Tibial artery (tissue), 4 donors: ENCODE measurements around the gene NAT14.

Source experiments
- DNase-seq, 2 donors: peaks; one replicate each; pipeline ENCODE4 v3.0.0-alpha.2; 2019
- H3K27ac ChIP-seq, 2 donors: fragments of 200-600 bp; sonication (generic) in 1 of 2; 1 replicate in 1 of 2; 2 replicates in 1 of 2; pipeline ENCODE4 v1.5.1; 2018 to 2019; ENCODE audit warnings: mild to moderate bottlenecking in 1 of 2
- H3K27me3 ChIP-seq, 2 donors: fragments of 200-600 bp; sonication (generic) in 1 of 2; one replicate each; pipeline versions ENCODE4 v1.5.1 to v1.6.0; 2016 to 2019
- H3K36me3 ChIP-seq, 3 donors: fragments of 200-600 bp; sonication (generic) in 2 of 3; one replicate each; pipeline ENCODE4 v1.5.1; 2016 to 2019; ENCODE audit warnings: mild to moderate bottlenecking in 2 of 3
- H3K4me1 ChIP-seq, 4 donors: fragments of 200-600 bp; sonication (generic) in 2 of 4; 1 replicate in 3 of 4; 2 replicates in 1 of 4; pipeline ENCODE4 v1.5.1; 2016 to 2019
- H3K4me3 ChIP-seq, 2 donors: fragments of 200-600 bp; sonication (generic) in 1 of 2; 1 replicate in 1 of 2; 2 replicates in 1 of 2; pipeline ENCODE4 v1.5.1; 2018 to 2019; ENCODE audit warnings: mild to moderate bottlenecking in 2 of 2
- H3K9me3 ChIP-seq, 3 donors: fragments of 200-600 bp; sonication (generic) in 1 of 3; one replicate each; pipeline ENCODE4 v1.5.1; 2016 to 2019
- intact Hi-C: fragments of 100-400 bp; cut with DNase I; formaldehyde crosslinking; loops from one replicate; pipeline ENCODE4 v1.15.0; 2023; ENCODE audit warnings: low total_unique reads
- TF ChIP-seq, protein P1 (sequence below), 2 experiments: fragments of 200-600 bp in 1 of 2; fragments of 450-650 bp in 1 of 2; IDR thresholded peaks; one replicate each; pipeline ENCODE4 v1.5.1; 2017 to 2019; ENCODE audit warnings: antibody characterized with exemption in 2 of 2, mild to moderate bottlenecking in 1 of 2, moderate library complexity in 1 of 2

Gene NAT14

GRCh38 chr19:55451965-55452748 lies 32.8 kb upstream of the NAT14 start:
- Histone ChIP-seq H3K27ac (no peak overlapping the region), H3K4me1 (peaks cover 0 to 22% (median 19%) of the 10 kb centered on the region in 4 donors), H3K36me3 (peaks cover 0 to 25% (median 16%) of the 10 kb centered on the region in 3 donors), H3K27me3 (peaks cover 8 to 43% of the 10 kb centered on the region in 2 donors), H3K9me3 (no peaks in the 10 kb centered on the region), H3K4me3 (no peak overlapping the region)
- DNase-seq: no peak
- TF ChIP-seq, protein P1, sequence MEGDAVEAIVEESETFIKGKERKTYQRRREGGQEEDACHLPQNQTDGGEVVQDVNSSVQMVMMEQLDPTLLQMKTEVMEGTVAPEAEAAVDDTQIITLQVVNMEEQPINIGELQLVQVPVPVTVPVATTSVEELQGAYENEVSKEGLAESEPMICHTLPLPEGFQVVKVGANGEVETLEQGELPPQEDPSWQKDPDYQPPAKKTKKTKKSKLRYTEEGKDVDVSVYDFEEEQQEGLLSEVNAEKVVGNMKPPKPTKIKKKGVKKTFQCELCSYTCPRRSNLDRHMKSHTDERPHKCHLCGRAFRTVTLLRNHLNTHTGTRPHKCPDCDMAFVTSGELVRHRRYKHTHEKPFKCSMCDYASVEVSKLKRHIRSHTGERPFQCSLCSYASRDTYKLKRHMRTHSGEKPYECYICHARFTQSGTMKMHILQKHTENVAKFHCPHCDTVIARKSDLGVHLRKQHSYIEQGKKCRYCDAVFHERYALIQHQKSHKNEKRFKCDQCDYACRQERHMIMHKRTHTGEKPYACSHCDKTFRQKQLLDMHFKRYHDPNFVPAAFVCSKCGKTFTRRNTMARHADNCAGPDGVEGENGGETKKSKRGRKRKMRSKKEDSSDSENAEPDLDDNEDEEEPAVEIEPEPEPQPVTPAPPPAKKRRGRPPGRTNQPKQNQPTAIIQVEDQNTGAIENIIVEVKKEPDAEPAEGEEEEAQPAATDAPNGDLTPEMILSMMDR (IDR thresholded peaks at IDR 0.05): no peak
- intact Hi-C loops: no loop called here

DNA sequence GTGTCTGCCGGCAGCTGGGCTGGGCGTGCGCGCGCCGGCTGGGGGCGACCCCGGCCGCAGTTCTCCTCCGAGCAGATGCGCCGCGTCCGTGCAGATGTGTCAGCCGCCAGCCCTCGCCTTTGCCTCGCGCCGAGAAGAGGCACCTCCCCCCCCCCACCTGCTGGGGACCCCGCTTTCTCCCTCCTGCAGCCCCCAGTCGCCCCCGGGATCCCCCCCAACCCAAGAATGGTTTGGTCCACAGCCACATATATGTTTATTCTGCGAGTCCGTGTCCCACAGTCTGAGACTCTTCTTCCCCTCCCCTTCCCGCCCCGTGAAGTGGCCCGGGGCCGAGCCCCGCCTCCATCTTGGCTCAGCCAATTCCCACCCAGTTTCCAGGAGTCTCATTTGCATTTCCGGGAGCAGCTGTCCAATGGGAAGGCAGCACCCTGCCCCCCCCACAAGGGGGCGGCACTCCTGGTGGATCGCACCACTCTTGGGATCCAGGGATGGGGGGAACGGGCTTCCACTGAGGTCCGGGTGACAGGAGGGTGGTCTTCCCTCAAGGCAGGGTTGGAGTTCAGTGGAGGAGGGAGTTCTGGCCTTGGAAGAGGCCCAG lies 32.1 kb upstream of the NAT14 start:
- Histone ChIP-seq H3K27me3 (peaks cover 8 to 40% of the 10 kb centered on the region in 2 donors), H3K4me1 (peaks cover 0 to 22% (median 19%) of the 10 kb centered on the region in 4 donors), H3K27ac (no peak overlapping the region), H3K36me3 (peaks cover 0 to 25% (median 16%) of the 10 kb centered on the region in 3 donors), H3K9me3 (no peaks in the 10 kb centered on the region), H3K4me3 (no peak overlapping the region)
- TF ChIP-seq, protein P1 (IDR thresholded peaks at IDR 0.05): no peak
- intact Hi-C loops: no loop called here
- DNase-seq: peak in 1 of 2 donors; percentile 42

DNA sequence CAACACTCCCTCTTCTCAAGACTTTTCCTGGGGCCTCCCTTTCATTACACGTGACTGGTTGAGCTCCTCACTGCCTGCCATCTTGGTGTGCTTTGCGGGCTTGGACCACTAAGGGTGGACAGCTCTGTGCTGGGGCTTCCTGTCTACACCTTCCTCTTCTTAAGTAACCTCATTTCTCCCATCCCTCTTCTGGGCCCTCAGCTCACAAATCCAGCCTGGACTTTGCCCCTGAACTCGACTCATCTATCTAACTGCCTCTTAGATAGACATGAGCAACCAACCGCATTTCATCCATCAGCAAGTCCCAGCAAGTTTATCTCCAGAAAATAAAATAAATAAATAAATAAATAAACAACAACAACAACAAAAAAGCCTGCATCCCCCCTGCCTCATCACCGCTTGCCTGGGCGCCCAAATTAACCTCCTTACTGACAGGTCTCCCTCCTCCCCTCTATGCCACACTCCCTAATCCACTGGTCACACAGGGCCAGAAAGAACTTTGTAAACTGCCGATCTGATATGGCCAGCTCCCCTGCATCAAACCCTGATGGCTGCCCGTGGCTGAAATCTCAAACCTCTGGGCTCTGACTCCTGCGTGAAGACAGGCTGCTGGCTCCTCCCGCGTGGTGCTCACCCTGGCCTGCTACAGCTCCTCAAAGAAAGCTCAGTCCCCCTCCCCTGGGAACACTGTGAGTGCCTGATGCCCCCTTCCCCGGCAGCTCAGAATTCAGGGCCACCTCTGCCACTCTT lies 31.3 kb upstream of the NAT14 start:
- Histone ChIP-seq H3K9me3 (no peaks in the 10 kb centered on the region), H3K4me1 (peaks cover 0 to 22% (median 19%) of the 10 kb centered on the region in 4 donors), H3K4me3 (no peak overlapping the region), H3K27me3 (peaks cover 8 to 40% of the 10 kb centered on the region in 2 donors), H3K27ac (no peak overlapping the region), H3K36me3 (peaks cover 0 to 25% (median 16%) of the 10 kb centered on the region in 3 donors)
- TF ChIP-seq, protein P1 (IDR thresholded peaks at IDR 0.05): no peak
- intact Hi-C loops: no loop called here
- DNase-seq: no peak

DNA sequence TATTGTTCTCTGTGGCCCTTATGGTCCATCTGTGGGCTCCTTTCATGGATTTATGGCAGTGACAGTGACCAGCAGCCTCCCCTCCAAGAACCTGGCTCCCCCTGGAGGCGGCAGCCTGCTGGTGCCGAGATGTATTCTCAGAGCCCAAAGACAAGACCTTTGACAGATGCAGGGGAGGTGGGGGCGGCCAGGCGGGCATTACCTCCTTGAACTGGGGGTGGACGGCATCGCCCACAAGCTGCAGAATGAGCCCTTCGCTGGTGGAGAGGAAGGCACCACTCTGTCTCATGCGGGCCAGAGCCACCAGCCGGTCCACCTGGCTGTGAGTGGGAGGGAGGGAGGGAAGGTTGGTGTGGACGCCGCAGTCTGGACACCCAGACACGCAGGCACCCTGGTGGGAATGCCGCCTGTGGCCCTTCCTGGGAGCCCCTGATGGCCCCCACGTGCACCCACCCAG lies 30.2 kb upstream of the NAT14 start:
- no peak overlapping the region for H3K4me3 ChIP-seq
- peaks cover 0 to 25% (median 16%) of the 10 kb centered on the region in 3 donors for H3K36me3 ChIP-seq
- intact Hi-C loops: no loop called here
- H3K27ac ChIP-seq: no peak overlapping the region
- no peak for DNase-seq
- TF ChIP-seq, protein P1 (IDR thresholded peaks at IDR 0.05): peak in 1 of 2 experiments; percentile 24
- peaks cover 0 to 25% (median 20%) of the 10 kb centered on the region in 4 donors for H3K4me1 ChIP-seq
- H3K9me3 ChIP-seq: no peaks in the 10 kb centered on the region
- H3K27me3 ChIP-seq: peaks cover 8 to 31% of the 10 kb centered on the region in 2 donors

- Histone ChIP-seq H3K27me3 (peaks cover 8 to 27% of the 10 kb centered on the region in 2 donors), H3K9me3 (no peaks in the 10 kb centered on the region), H3K4me3 (no peak overlapping the region), H3K36me3 (peaks cover 0 to 25% (median 16%) of the 10 kb centered on the region in 3 donors), H3K4me1 (peaks cover 0 to 34% (median 26%) of the 10 kb centered on the region in 4 donors), H3K27ac (no peak overlapping the region)
- TF ChIP-seq, protein P1 (IDR thresholded peaks at IDR 0.05): no peak
- DNase-seq: no peak
- intact Hi-C loops: no loop called here
Measured at GRCh38 chr19:55455576-55456235, 29.3 kb upstream of the NAT14 start.
